Measurements from ENCODE around the gene RPS19.

- TF ChIP-seq CTCF (IDR thresholded peaks at IDR 0.05; ENCODE audit: low read length), result no peak
- TF ChIP-seq EZH2phosphoT487 (IDR thresholded peaks at IDR 0.05; ENCODE audit: low read length), result no peak
- no peak for TF ChIP-seq EZH2 (optimal IDR thresholded peaks at IDR 0.05; ENCODE audit: low read depth, low read length)
These were observed 21.9 kb upstream of the RPS19 start for GRCh38 chr19:41837981-41838708.

All from MM.1S (cell line).